GM19324 (cell line): Measurements from ENCODE around the gene SPHK1.

ENCODE experiments used
- ATAC-seq: cut with Tn5 transposase; IDR thresholded peaks from one replicate; pipeline ENCODE4 v1.9.1; 2021; ENCODE audit warnings: mild to moderate bottlenecking, moderate library complexity; ENCODE audit not compliant: unreplicated experiment, low FRiP score

The SPHK1 gene

DNA sequence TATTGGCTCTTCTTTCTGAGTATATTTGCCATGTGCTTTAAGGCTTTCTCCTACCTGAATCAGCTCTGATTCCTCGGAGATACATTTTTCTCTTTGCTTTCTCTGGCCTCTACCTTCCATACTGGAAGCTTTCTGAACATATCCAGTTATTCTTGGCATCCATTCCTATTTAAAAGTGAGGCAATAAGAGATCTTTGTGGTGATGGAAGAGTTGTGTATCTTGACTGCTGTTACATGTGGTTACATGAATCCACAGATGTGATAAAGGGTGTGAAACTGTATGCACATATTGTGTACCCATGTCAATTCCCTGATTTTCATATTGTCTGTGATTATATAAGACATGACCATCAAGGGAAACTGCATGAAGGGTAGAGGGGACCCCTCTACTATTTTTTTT, 44.1 kb downstream of the SPHK1 start:
- no peak for ATAC-seq

DNA sequence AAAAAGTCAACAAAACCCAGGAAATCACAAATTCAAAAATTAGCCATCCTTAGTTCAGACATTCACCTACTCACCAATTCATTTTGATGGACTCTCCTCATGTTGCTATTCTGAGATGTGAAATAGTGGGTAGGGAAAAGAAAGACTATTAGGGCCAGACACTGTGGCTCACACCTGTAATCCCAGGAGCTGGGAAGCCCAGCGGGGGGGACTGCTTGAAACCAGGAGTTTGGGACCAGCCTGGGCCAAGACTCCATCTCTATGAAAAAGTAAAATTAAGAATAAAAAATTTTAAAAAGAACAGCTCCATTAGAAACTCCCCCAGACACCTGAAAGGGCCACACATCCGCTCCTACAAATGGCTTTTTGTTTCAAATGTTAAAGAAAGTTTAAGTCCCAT, 47.1 kb downstream of the SPHK1 start:
- no peak for ATAC-seq

DNA sequence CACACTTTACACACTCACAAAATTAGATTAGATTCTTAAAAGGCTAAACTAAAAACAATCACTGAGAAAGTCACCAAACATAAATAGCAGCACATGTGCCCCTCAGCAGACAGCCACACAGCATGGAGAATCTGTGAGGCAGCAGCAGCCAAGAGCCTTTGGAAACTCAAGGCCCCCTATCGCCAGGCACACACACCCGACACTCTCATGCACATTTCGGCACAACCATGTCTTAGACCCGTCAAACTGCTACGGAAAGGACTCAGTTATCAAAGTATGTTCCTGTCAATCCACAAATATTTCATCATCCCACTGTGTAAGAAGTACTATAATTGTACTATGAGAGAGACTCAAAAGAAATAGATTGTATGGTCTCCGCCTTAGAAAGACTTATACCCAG, 47.6 kb downstream of the SPHK1 start:
- ATAC-seq, result no peak

DNA sequence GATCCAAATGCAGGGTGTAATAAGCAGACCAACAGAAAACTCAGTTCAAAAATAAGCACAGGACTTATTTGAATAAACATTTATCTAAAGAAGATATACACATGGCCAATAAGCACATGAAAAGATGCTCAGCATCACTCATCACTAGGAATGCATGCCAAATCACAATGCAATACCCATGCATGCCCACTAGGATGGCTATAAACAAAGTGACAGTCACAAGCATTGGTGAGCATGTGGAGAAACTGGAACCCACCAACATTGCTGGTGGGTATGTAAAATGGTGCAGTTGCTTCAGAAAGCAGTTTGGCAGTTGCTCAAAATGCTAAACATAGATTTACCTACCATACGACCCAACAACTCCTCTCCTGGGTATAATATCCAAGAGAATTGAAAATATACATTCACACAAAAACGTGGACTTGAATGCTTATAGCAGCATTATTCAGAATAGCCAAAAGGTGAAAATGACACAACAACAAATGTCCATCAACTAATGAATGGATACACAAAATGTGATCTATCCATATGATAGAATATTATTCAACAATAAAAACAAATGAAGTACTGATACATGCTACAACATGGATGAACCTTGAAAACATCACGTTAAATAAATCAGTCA, 48.4 kb downstream of the SPHK1 start:
- ATAC-seq, result no peak

DNA sequence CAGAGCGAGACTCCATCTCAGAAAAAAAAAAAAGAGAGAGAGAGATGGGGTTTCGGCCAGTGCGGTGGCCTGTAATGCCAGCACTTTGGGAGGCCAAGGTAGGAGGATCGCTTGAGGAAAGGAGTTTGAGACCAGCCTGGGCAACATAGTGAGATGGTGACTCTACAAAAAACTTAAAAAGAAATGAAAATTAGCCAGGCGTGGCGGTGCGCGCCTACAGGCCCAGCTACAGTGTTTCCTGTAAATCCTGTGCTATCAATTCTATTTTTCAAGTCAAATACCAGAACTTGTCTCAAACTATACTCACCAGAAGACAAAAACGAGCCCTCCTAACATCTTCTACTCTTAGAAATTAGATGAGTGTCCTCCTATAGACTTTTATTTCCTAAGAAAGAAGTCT, 49.3 kb downstream of the SPHK1 start:
- ATAC-seq, result no peak

DNA sequence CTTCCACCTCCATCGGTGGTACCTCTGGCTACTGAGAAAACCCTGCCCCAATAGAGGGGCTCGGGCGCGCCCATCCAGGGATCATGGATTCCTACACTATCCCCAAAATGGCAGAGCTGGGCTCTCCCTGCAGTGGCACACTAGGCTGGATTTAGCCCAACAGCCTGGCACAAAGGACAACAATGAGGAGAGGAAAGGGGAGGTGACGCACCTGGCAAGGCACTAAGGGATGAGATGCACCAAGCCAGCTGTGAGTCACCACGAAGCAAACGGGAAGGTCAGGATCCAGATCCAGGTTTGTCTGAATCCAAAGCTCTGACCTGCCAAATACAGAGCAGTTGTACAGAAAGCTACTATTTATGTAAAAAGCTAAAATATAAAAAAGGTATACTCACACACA, 50.5 kb downstream of the SPHK1 start:
- no peak for ATAC-seq

DNA sequence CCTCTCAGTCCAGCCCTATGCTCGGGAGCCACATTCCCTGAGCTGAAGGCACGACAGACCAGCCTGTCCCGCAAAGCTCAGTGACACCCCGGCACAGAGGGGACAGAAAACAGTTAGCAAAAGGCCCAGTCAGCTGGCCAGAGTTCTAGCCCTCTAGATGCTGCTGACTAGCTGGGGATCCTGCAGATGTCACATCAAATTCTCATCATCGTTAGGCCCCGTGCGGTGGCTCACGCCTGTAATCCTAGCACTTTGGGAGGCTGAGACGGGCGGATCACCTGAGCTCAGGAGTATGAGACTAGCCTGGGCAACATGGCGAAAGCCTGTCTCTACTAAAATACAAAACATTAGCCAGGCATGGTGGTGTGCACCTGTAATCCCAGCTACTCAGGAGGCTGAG, 51.3 kb downstream of the SPHK1 start:
- no peak for ATAC-seq
